B cell (primary cell): ENCODE results near the gene TUT1. TPM values are rescaled to one million over a fixed set of nuclear protein-coding genes. Genes with fewer than 3 reads are reported as not detected.

Experiments used
- ATAC-seq: fragments of 200-7000 bp; cut with Tn5 transposase; one replicate; pipeline ENCODE4 v1.10.0; 2021; ENCODE audit warnings: low read depth, mild to moderate bottlenecking, moderate number of reproducible peaks, moderate library complexity
- CTCF ChIA-PET: fragments of 350-600 bp; sonication (Branson Sonifier 250); formaldehyde crosslinking; loops from one replicate; lab custom pipeline; 2021; ENCODE audit warnings: antibody characterized with exemption, inconsistent platforms; lab: Charles Lee
- POLR2A ChIA-PET: fragments of 350-600 bp; sonication (Branson Sonifier 250); formaldehyde crosslinking; loops from one replicate; lab custom pipeline; 2021; ENCODE audit warnings: antibody characterized with exemption; lab: Charles Lee
- DNase-seq: peaks from one replicate; pipeline ENCODE4 v3.0.0; 2013
- H2AFZ ChIP-seq: 2 replicates; pipeline ENCODE4 v1.6.1; 2012; ENCODE audit warnings: mild to moderate bottlenecking, low read depth, low read length; ENCODE audit not compliant: insufficient read depth, poor library complexity, severe bottlenecking
- H3K27ac ChIP-seq, 2 donors: 1 replicate in 1 of 2; 2 replicates in 1 of 2; pipeline ENCODE4 v1.5.1; 2012 to 2013; ENCODE audit warnings: low read length in 2 of 2, mild to moderate bottlenecking in 2 of 2, moderate library complexity in 1 of 2
- H3K27me3 ChIP-seq, 4 experiments: fragments of 200-600 bp in 1 of 4; sonication (generic) in 1 of 4; replicated peaks in 1 of 4; 1 replicate in 2 of 4; 2 replicates in 2 of 4; pipeline versions ENCODE4 v1.6.1 to v1.7.0; 2013 to 2016; ENCODE audit warnings: low read length in 3 of 4, mild to moderate bottlenecking in 2 of 4, mixed read lengths in 1 of 4, moderate library complexity in 1 of 4; ENCODE audit not compliant: insufficient read depth in 4 of 4, control insufficient read depth in 3 of 4; ENCODE audit errors: control extremely low read depth in 1 of 4
- H3K36me3 ChIP-seq, 2 experiments: replicated peaks in 1 of 2; 1 replicate in 1 of 2; 2 replicates in 1 of 2; pipeline versions ENCODE4 v1.6.1 to v1.7.1; 2013; ENCODE audit warnings: low read length in 1 of 2; ENCODE audit not compliant: insufficient read depth in 2 of 2, control insufficient read depth in 1 of 2; ENCODE audit errors: control extremely low read depth in 1 of 2, extremely low read depth in 1 of 2
- H3K4me1 ChIP-seq, 2 donors: fragments of 200-600 bp in 1 of 2; sonication (generic) in 1 of 2; 1 replicate in 1 of 2; 2 replicates in 1 of 2; pipeline versions ENCODE4 v1.5.1 to v1.6.1; 2013 to 2017; ENCODE audit warnings: low read length in 2 of 2; ENCODE audit not compliant: control insufficient read depth in 2 of 2, insufficient read depth in 2 of 2
- H3K4me2 ChIP-seq: replicated peaks from 2 replicates; pipeline ENCODE3; 2012; ENCODE audit warnings: mild to moderate bottlenecking, low read depth, low read length; ENCODE audit not compliant: poor library complexity, severe bottlenecking
- H3K4me3 ChIP-seq, 5 experiments: fragments of 200-600 bp in 1 of 5; sonication (generic) in 1 of 5; 1 replicate in 3 of 5; 2 replicates in 2 of 5; pipeline versions ENCODE4 v1.5.1 to v1.7.0; 2011 to 2016; ENCODE audit warnings: low read length in 4 of 5, mild to moderate bottlenecking in 4 of 5, low read depth in 2 of 5, control low read depth in 1 of 5, moderate library complexity in 1 of 5; ENCODE audit not compliant: insufficient read depth in 1 of 5; ENCODE audit errors: control extremely low read depth in 1 of 5, extremely low read depth in 1 of 5
- H3K79me2 ChIP-seq: fragments of 200-600 bp; sonication (generic); one replicate; pipeline ENCODE4 v1.6.0; 2016; ENCODE audit warnings: low read length; ENCODE audit not compliant: control insufficient read depth, insufficient read depth
- H3K9ac ChIP-seq: fragments of 200-600 bp; sonication (generic); 2 replicates; pipeline ENCODE4 v1.6.1; 2017; ENCODE audit warnings: mild to moderate bottlenecking, low read length, moderate library complexity
- H3K9me3 ChIP-seq, 3 donors: one replicate each; pipeline versions ENCODE4 v1.6.1 to v1.7.1; 2013; ENCODE audit warnings: low read length in 2 of 3; ENCODE audit not compliant: control insufficient read depth in 2 of 3, insufficient read depth in 1 of 3; ENCODE audit errors: control extremely low read depth in 1 of 3
- H4K20me1 ChIP-seq: 2 replicates; pipeline ENCODE4 v1.6.0; 2012; ENCODE audit warnings: mild to moderate bottlenecking, low read length; ENCODE audit not compliant: insufficient read depth, control insufficient read depth, poor library complexity, severe bottlenecking
- H3K27ac Mint-ChIP-seq: one replicate; pipeline ENCODE4 v1.8.0; 2021; ENCODE audit warnings: mixed read lengths
- H3K27me3 Mint-ChIP-seq: one replicate; pipeline ENCODE4 v1.8.0; 2021; ENCODE audit warnings: mixed read lengths
- H3K4me1 Mint-ChIP-seq: one replicate; pipeline ENCODE4 v1.8.0; 2021; ENCODE audit warnings: mixed read lengths
- H3K4me3 Mint-ChIP-seq: one replicate; pipeline ENCODE4 v1.8.0; 2021; ENCODE audit warnings: mixed read lengths
- H3K9me3 Mint-ChIP-seq: one replicate; pipeline ENCODE4 v1.8.0; 2022; ENCODE audit warnings: mixed read lengths; ENCODE audit not compliant: insufficient read depth
- CTCF ChIP-seq: fragments of 200-600 bp; IDR thresholded peaks from one replicate; pipeline ENCODE4 v1.8.0; 2022; ENCODE audit warnings: antibody characterized with exemption, mild to moderate bottlenecking
- EZH2 ChIP-seq: IDR thresholded peaks from 2 replicates; pipeline ENCODE4 v1.6.1; 2012; ENCODE audit warnings: borderline replicate concordance, low read depth, mild to moderate bottlenecking, moderate library complexity, low read length; ENCODE audit not compliant: insufficient read depth, poor library complexity, severe bottlenecking
- WGBS: methylation state at CpG from one replicate; pipeline ENCODE4 v1.1.5; 2013; ENCODE audit warnings: missing lambda C conversion rate; ENCODE audit not compliant: insufficient coverage; 5-methylcytosine and 5-hydroxymethylcytosine counted together
- intact Hi-C: fragments of 100-400 bp; cut with micrococcal nuclease; formaldehyde crosslinking; loops from one replicate; pipeline ENCODE4 v1.10.0; 2022
- polyA plus RNA-seq: library from polyadenylated mRNA; depleted of rRNA; stranded (reverse); fragments of >200 nt; gene quantifications from 2 replicates; pipeline ENCODE4 v1.2.3, GENCODE V29; 2012
- total RNA-seq, 2 donors: library from RNA; stranded (reverse); fragments of 120-200 nt in 1 of 2; gene quantifications; 1 replicate in 1 of 2; 2 replicates in 1 of 2; pipeline versions ENCODE4 v1.2.3 to v1.2.4, GENCODE V29; 2013 to 2022

The TUT1 gene
- total and polyA plus RNA-seq, 2 donors (not counting 1 experiment from before 2014, with no cell fraction given), result 31.1 to 47.7 TPM

- DNase-seq (no peak), ATAC-seq (no peak)
- H4K20me1 ChIP-seq, result peaks cover 8% of the 10 kb centered on the region
- Mint-ChIP-seq H3K9me3 (no peaks in the 10 kb centered on the region), H3K4me1 (peaks cover 8% of the 10 kb centered on the region), H3K4me3 (no peak overlapping the region), H3K27ac (no peak overlapping the region), H3K27me3 (no peaks in the 10 kb centered on the region)
- POLR2A ChIA-PET, result no interaction called here
- peaks cover 39 to 77% of the 10 kb centered on the region in 2 experiments for H3K36me3 ChIP-seq
- 95% methylated on average over 6 of the region's 6 CpGs for WGBS
- no peak overlapping the region for H2AFZ ChIP-seq
- no peak overlapping the region for H3K9ac ChIP-seq
- H3K79me2 ChIP-seq, result peaks cover 52% of the 10 kb centered on the region
- H3K4me2 ChIP-seq, result no peak overlapping the region
- H3K9me3 ChIP-seq, result no peaks in the 10 kb centered on the region
- H3K27me3 ChIP-seq, result no peaks in the 10 kb centered on the region
- no peak overlapping the region for H3K27ac ChIP-seq
- intact Hi-C loops, result no loop called here
- CTCF ChIA-PET, result interaction anchor here (0.6 kb wide), 1 partner anchor 230 kb away, joined by 3 read pairs; no protein-coding TSS in a partner anchor
- no peak overlapping the region for H3K4me3 ChIP-seq
- peaks cover 2 to 4% of the 10 kb centered on the region in 2 donors for H3K4me1 ChIP-seq
- no peak for TF ChIP-seq CTCF
- TF ChIP-seq EZH2, result no peak
Measured at GRCh38 chr11:62632492-62632891, 41.2 kb upstream of the TUT1 start.

- intact Hi-C loops, result no loop called here
- Histone ChIP-seq H3K4me2 (no peak overlapping the region), H3K27me3 (no peaks in the 10 kb centered on the region), H2AFZ (no peak overlapping the region), H3K36me3 (peaks cover 26 to 64% of the 10 kb centered on the region in 2 experiments), H3K4me1 (no peaks in the 10 kb centered on the region), H3K79me2 (peaks cover 7% of the 10 kb centered on the region), H3K27ac (no peak overlapping the region), H4K20me1 (no peaks in the 10 kb centered on the region), H3K4me3 (no peak overlapping the region), H3K9ac (no peak overlapping the region), H3K9me3 (no peaks in the 10 kb centered on the region)
- Mint-ChIP-seq H3K4me1 (no peaks in the 10 kb centered on the region), H3K27ac (peak overlapping the region; percentile 59), H3K9me3 (no peaks in the 10 kb centered on the region), H3K4me3 (no peak overlapping the region), H3K27me3 (no peaks in the 10 kb centered on the region)
- TF ChIP-seq EZH2, result no peak
- no peak for TF ChIP-seq CTCF
- DNase-seq (no peak), ATAC-seq (no peak)
- ChIA-PET CTCF (interaction anchor here (0.6 to 1.5 kb wide), 2 partner anchors 16 to 70 kb away, joined by 3 to 4 read pairs; no protein-coding TSS in a partner anchor), POLR2A (interaction anchor here (0.7 to 1.1 kb wide), 2 partner anchors 19 to 25 kb away, joined by 4 read pairs; partner anchors contain the start of gene INTS5)
- WGBS, result 89% methylated on average over 2 of the region's 3 CpGs
Measured at GRCh38 chr11:62627713-62628112, 36.4 kb upstream of the TUT1 start.
